CD4-positive, alpha-beta T cell treated with Interferon alpha-2 for 1 hour (primary cell): ENCODE data around the gene XCR1.
A peak's percentile ranks its signal among the peaks of the same experiment; 100 is the strongest.
"Not testable (repeated sequence)": the region's sequence is repeated elsewhere in the genome, so short reads cannot be mapped to it uniquely, and the experiment has no call there.

Experiments used
- DNase-seq, 2 donors: peaks; one replicate each; pipeline ENCODE4 v3.0.0-alpha.2; 2020 to 2022

The XCR1 gene

GRCh38 chr3:46001178-46001577, 26.1 kb downstream of the XCR1 start:
- DNase-seq, result no peak

- DNase-seq, result no peak
These were observed 29.3 kb downstream of the XCR1 start for GRCh38 chr3:45997942-45998341.

- not testable (repeated sequence) for DNase-seq
These were observed 29.8 kb downstream of the XCR1 start for GRCh38 chr3:45997499-45997898.

- DNase-seq, result peak; percentile 90 to 91
These were observed 31.8 kb downstream of the XCR1 start, which contains the start of gene FYCO1 for GRCh38 chr3:45995236-45996192. Gene FYCO1, minus strand, starts transcription at chr3:45995824. Its CDS starts 10,914 bp downstream, at chr3:45984910.

GRCh38 chr3:45994419-45995235, 32.7 kb downstream of the XCR1 start:
- peak; percentile 54 to 75 for DNase-seq

- peak in 1 of 2 donors; percentile 48 for DNase-seq
These were observed 33.8 kb downstream of the XCR1 start for GRCh38 chr3:45993421-45994027.

GRCh38 chr3:45992821-45993221, 34.5 kb downstream of the XCR1 start:
- peak in 1 of 2 donors; percentile 26 for DNase-seq

GRCh38 chr3:45992133-45992729, 35.1 kb downstream of the XCR1 start:
- DNase-seq, result no peak

- no peak for DNase-seq
These were observed 35.9 kb downstream of the XCR1 start for GRCh38 chr3:45991341-45991740.

- DNase-seq, result no peak
These were observed 37.1 kb downstream of the XCR1 start for GRCh38 chr3:45990181-45990580.

- no peak for DNase-seq
These were observed 38.5 kb downstream of the XCR1 start for GRCh38 chr3:45988804-45989203.

GRCh38 chr3:45988362-45988761, 38.9 kb downstream of the XCR1 start:
- no peak for DNase-seq

GRCh38 chr3:45987368-45988291, 39.7 kb downstream of the XCR1 start:
- no peak for DNase-seq

- DNase-seq, result no peak
These were observed 40.8 kb downstream of the XCR1 start for GRCh38 chr3:45986303-45986982.

- DNase-seq, result no peak
These were observed 41.6 kb downstream of the XCR1 start for GRCh38 chr3:45985532-45986302.

- DNase-seq, result no peak
These were observed 42.7 kb downstream of the XCR1 start for GRCh38 chr3:45984331-45985312.

GRCh38 chr3:45983770-45984169, 43.5 kb downstream of the XCR1 start:
- DNase-seq, result no peak

- DNase-seq, result no peak
These were observed 45.8 kb downstream of the XCR1 start for GRCh38 chr3:45981346-45982074.
